ENCODE results near the gene PP2D1. TPM values are rescaled to one million over a fixed set of nuclear protein-coding genes. Genes with fewer than 3 reads are reported as not detected.

PP2D1 gene
- total and polyA plus RNA-seq, 2 donors (not counting 1 experiment from before 2014, with no cell fraction given) = not detected

DNA sequence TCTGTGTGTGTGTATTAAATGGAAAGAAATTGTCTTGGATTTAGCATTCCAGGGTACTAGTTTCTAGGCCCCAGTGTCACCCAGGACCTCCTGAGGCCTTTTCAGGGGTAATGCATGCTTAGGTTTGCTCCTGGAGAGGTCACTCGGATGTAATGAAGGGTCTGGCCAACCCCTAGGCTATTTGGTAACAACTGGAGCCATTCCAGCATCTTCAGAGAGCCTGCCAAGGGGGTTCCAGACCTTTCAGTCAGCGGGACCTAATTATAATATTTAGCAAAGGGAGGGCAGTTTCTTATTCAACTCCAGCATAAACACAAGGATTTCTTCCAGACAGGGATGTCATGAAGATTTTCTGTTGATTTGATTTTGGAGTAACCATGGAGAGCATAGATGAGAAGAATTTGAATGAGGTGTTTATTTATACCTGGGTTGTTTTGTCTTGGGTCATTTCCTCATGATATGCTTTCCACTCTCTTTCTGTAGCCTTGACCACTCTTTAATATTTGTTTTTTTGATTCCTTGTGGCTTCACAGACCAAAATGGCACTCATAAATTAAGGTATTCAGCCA is 45.6 kb upstream of the PP2D1 start:
- no peaks in the 10 kb centered on the region for H3K9me3 ChIP-seq (ENCODE audit: control insufficient read depth, insufficient read depth, low read depth, low read length)
- peaks cover 3% of the 10 kb centered on the region for H3K4me1 ChIP-seq (ENCODE audit: control insufficient read depth, extremely low read depth, insufficient read depth, low read length)
- no peak overlapping the region for H3K9ac ChIP-seq (ENCODE audit: insufficient read depth, low read length)
- no peak overlapping the region for H3K27ac ChIP-seq (ENCODE audit: insufficient read depth, low read length)
- TF ChIP-seq EZH2 (IDR thresholded peaks at IDR 0.05; ENCODE audit: low read length, missing control alignments) = no peak
- TF ChIP-seq, protein P1, sequence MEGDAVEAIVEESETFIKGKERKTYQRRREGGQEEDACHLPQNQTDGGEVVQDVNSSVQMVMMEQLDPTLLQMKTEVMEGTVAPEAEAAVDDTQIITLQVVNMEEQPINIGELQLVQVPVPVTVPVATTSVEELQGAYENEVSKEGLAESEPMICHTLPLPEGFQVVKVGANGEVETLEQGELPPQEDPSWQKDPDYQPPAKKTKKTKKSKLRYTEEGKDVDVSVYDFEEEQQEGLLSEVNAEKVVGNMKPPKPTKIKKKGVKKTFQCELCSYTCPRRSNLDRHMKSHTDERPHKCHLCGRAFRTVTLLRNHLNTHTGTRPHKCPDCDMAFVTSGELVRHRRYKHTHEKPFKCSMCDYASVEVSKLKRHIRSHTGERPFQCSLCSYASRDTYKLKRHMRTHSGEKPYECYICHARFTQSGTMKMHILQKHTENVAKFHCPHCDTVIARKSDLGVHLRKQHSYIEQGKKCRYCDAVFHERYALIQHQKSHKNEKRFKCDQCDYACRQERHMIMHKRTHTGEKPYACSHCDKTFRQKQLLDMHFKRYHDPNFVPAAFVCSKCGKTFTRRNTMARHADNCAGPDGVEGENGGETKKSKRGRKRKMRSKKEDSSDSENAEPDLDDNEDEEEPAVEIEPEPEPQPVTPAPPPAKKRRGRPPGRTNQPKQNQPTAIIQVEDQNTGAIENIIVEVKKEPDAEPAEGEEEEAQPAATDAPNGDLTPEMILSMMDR (conservative IDR thresholded peaks at IDR 0.05 in 1 of 2, IDR thresholded peaks at IDR 0.05 in 1 of 2; ENCODE audit: low read depth in 1 of 2, low read length in 2 of 2) = no peak
- H3K4me3 ChIP-seq (replicated peaks in 1 of 4; ENCODE audit: control extremely low read depth in 1 of 4, insufficient read depth in 1 of 4, low read depth in 3 of 4, low read length in 4 of 4) = no peak overlapping the region
- peak in 1 of 2 donors; percentile 51 for DNase-seq (ENCODE audit: low read depth in 2 of 2)
- no peaks in the 10 kb centered on the region for H4K20me1 ChIP-seq (ENCODE audit: control insufficient read depth, extremely low read depth, insufficient read depth, low read length)
- H3K27me3 ChIP-seq (ENCODE audit: control insufficient read depth, insufficient read depth, low read length) = no peaks in the 10 kb centered on the region
- H3K36me3 ChIP-seq (ENCODE audit: control insufficient read depth, insufficient read depth, low read length) = no peaks in the 10 kb centered on the region
- H3K4me2 ChIP-seq (ENCODE audit: extremely low read depth, insufficient read depth, low read length) = no peak overlapping the region
- no peak overlapping the region for H2AFZ ChIP-seq (ENCODE audit: low read length)
- no peaks in the 10 kb centered on the region for H3K79me2 ChIP-seq (ENCODE audit: control insufficient read depth, insufficient read depth, low read length)

DNA sequence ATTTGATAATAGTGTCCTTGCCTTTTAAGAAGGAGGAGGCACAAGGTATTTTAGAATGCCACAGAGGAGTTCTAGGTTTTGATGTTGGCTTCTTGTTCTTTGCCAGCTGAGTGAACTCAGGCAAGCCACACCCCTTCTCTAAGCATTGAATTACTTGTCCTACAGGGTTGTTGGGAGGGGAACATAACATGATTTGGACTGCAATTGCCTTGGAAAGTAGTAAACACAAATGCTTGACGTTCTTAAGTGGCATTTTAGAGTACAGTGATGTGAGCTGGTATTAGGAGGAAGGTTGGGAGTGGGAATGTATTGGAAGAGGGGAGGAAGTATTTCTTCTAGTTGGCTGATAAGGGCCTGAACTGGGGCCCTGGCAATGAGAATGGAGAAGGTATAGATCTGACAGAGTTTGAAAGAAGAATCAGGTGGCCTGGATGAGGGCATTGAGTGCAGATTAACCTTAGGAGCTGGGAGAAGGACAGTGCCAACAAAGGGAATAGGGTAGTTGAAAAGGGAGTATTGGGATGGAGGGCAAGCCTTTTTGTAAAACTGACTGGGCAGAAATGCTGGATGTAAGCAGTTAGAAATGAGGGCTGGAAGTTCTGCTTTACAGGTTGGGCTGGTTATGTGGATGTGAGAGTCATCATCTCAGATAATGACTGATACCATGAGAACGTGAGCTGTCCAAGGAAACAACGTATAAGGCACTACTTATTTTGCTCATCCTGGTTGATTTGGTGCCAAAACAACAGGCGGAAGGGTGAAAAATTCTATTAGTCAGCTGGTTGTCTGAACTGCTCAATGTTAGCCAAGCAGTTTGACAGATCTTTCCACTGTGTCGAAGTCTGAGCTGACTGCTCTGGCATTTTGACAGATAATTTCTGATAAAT is 44.9 kb upstream of the PP2D1 start:
- DNase-seq (ENCODE audit: low read depth in 2 of 2) = peak; percentile 69 to 75

DNA sequence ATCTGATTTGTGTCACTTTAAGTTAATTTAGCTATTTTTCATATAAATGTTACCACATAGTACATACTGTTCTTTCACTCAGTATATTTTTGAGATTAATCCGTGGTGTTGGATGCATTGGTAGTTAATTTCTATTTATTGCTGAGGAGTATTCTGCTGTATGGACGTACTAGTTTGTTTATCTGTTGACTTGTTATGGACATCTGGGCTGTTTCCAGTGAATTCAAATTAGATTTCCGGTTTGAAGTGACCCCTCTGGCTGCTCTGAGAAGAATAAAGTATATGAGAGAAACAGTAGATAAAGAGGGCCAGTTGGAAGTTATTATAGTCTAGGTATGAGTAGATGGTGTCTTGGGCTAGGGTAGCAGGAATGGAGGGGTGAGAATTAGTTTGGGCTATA is 43.8 kb upstream of the PP2D1 start:
- Histone ChIP-seq H4K20me1 (ENCODE audit: control insufficient read depth, extremely low read depth, insufficient read depth, low read length) (no peaks in the 10 kb centered on the region), H3K27me3 (ENCODE audit: control insufficient read depth, insufficient read depth, low read length) (no peaks in the 10 kb centered on the region), H3K4me1 (ENCODE audit: control insufficient read depth, extremely low read depth, insufficient read depth, low read length) (peaks cover 3% of the 10 kb centered on the region), H3K27ac (ENCODE audit: insufficient read depth, low read length) (no peak overlapping the region), H2AFZ (ENCODE audit: low read length) (no peak overlapping the region), H3K4me2 (ENCODE audit: extremely low read depth, insufficient read depth, low read length) (no peak overlapping the region), H3K36me3 (ENCODE audit: control insufficient read depth, insufficient read depth, low read length) (no peaks in the 10 kb centered on the region), H3K9me3 (ENCODE audit: control insufficient read depth, insufficient read depth, low read depth, low read length) (no peaks in the 10 kb centered on the region), H3K79me2 (ENCODE audit: control insufficient read depth, insufficient read depth, low read length) (no peaks in the 10 kb centered on the region), H3K4me3 (replicated peaks in 1 of 4; ENCODE audit: control extremely low read depth in 1 of 4, insufficient read depth in 1 of 4, low read depth in 3 of 4, low read length in 4 of 4) (no peak overlapping the region), H3K9ac (ENCODE audit: insufficient read depth, low read length) (no peak overlapping the region)
- DNase-seq (ENCODE audit: low read depth in 2 of 2) = no peak
- no peak for TF ChIP-seq EZH2 (IDR thresholded peaks at IDR 0.05; ENCODE audit: low read length, missing control alignments)
- TF ChIP-seq, protein P1 (conservative IDR thresholded peaks at IDR 0.05 in 1 of 2, IDR thresholded peaks at IDR 0.05 in 1 of 2; ENCODE audit: low read depth in 1 of 2, low read length in 2 of 2) = no peak

More for the DNA sequence above, 44.9 kb upstream of the PP2D1 start:
- Histone ChIP-seq H3K79me2 (ENCODE audit: control insufficient read depth, insufficient read depth, low read length) (no peaks in the 10 kb centered on the region), H3K4me1 (ENCODE audit: control insufficient read depth, extremely low read depth, insufficient read depth, low read length) (peaks cover 3% of the 10 kb centered on the region), H3K36me3 (ENCODE audit: control insufficient read depth, insufficient read depth, low read length) (no peaks in the 10 kb centered on the region), H3K9ac (ENCODE audit: insufficient read depth, low read length) (no peak overlapping the region), H3K9me3 (ENCODE audit: control insufficient read depth, insufficient read depth, low read depth, low read length) (no peaks in the 10 kb centered on the region), H2AFZ (ENCODE audit: low read length) (no peak overlapping the region), H3K27me3 (ENCODE audit: control insufficient read depth, insufficient read depth, low read length) (no peaks in the 10 kb centered on the region), H3K4me2 (ENCODE audit: extremely low read depth, insufficient read depth, low read length) (no peak overlapping the region), H3K4me3 (replicated peaks in 1 of 4; ENCODE audit: control extremely low read depth in 1 of 4, insufficient read depth in 1 of 4, low read depth in 3 of 4, low read length in 4 of 4) (no peak overlapping the region), H3K27ac (ENCODE audit: insufficient read depth, low read length) (peak overlapping the region; percentile 43), H4K20me1 (ENCODE audit: control insufficient read depth, extremely low read depth, insufficient read depth, low read length) (no peaks in the 10 kb centered on the region)
- TF ChIP-seq EZH2 (IDR thresholded peaks at IDR 0.05; ENCODE audit: low read length, missing control alignments) = no peak
- TF ChIP-seq, protein P1 (conservative IDR thresholded peaks at IDR 0.05 in 1 of 2, IDR thresholded peaks at IDR 0.05 in 1 of 2; ENCODE audit: low read depth in 1 of 2, low read length in 2 of 2) = no peak
